SK-N-SH (cell line): Measurements from ENCODE around the gene LRRC17. TPM values are rescaled to one million over a fixed set of nuclear protein-coding genes. Genes with fewer than 3 reads are reported as not detected.

ENCODE experiments used
- CHD2 ChIP-seq: fragments of 150-350 bp; IDR thresholded peaks from 2 replicates; pipeline ENCODE4 v1.6.1; 2018; ENCODE audit warnings: low read length; ENCODE audit not compliant: partially characterized antibody
- EP300 ChIP-seq, 2 experiments: IDR thresholded peaks; 2 replicates each; pipeline versions ENCODE4 v1.4.0 to v1.6.1; 2012; ENCODE audit warnings: borderline replicate concordance in 1 of 2, low read depth in 1 of 2, low read length in 1 of 2
- EZH2phosphoT487 ChIP-seq: fragments of 200-600 bp; sonication (generic); IDR thresholded peaks from 2 replicates; pipeline ENCODE4 v1.6.1; 2017; ENCODE audit warnings: low read depth, mixed run types, mild to moderate bottlenecking, antibody characterized with exemption, moderate library complexity, borderline replicate concordance
- FOSL2 ChIP-seq: IDR thresholded peaks from 2 replicates; pipeline ENCODE4 v1.4.0; 2012; ENCODE audit warnings: low read depth, mild to moderate bottlenecking, moderate library complexity, borderline replicate concordance
- FOXJ3 ChIP-seq: sonication (generic); formaldehyde crosslinking; IDR thresholded peaks from 2 replicates; pipeline ENCODE4 v1.5.1; 2020; ENCODE audit warnings: mild to moderate bottlenecking, missing genetic modification reagents
- FOXM1 ChIP-seq: IDR thresholded peaks from 2 replicates; pipeline ENCODE4 v1.4.0; 2012; ENCODE audit warnings: low read depth, mild to moderate bottlenecking
- JUND ChIP-seq: IDR thresholded peaks from 2 replicates; pipeline ENCODE4 v1.4.0; 2012
- MEF2A ChIP-seq: IDR thresholded peaks from 2 replicates; pipeline ENCODE4 v1.4.0; 2012; ENCODE audit warnings: low read depth, borderline replicate concordance
- MXI1 ChIP-seq: IDR thresholded peaks from 2 replicates; pipeline ENCODE4 v1.6.1; 2012; ENCODE audit warnings: mild to moderate bottlenecking, low read depth, low read length, improper control_type of control experiment
- POLR2AphosphoS5 ChIP-seq: IDR thresholded peaks from 2 replicates; pipeline ENCODE4 v1.6.1; 2012; ENCODE audit warnings: low read depth, low read length
- RAD21 ChIP-seq: IDR thresholded peaks from 2 replicates; pipeline ENCODE4 v1.6.1; 2012; ENCODE audit warnings: mild to moderate bottlenecking, low read length
- RCOR1 ChIP-seq: fragments of 150-350 bp; IDR thresholded peaks from 2 replicates; pipeline ENCODE4 v1.6.1; 2017; ENCODE audit warnings: antibody characterized with exemption, low read length
- RFX5 ChIP-seq: IDR thresholded peaks from 2 replicates; pipeline ENCODE4 v1.6.1; 2012; ENCODE audit warnings: mild to moderate bottlenecking, improper control_type of control experiment, low read length
- RXRA ChIP-seq: IDR thresholded peaks from 2 replicates; pipeline ENCODE4 v1.4.0; 2012; ENCODE audit warnings: low read depth, mild to moderate bottlenecking, borderline replicate concordance
- SMC3 ChIP-seq: IDR thresholded peaks from 2 replicates; pipeline ENCODE4 v1.6.1; 2012; ENCODE audit warnings: low read depth, low read length, improper control_type of control experiment
- TCF12 ChIP-seq: IDR thresholded peaks from 2 replicates; pipeline ENCODE4 v1.4.0; 2012
- YY1 ChIP-seq: IDR thresholded peaks from 2 replicates; pipeline ENCODE4 v1.4.0; 2012; ENCODE audit warnings: low read depth, mild to moderate bottlenecking
- polyA plus RNA-seq, 3 experiments: library from polyadenylated mRNA; depleted of rRNA; stranded (reverse); fragments of >200 nt; gene quantifications; 2 replicates each; pipeline ENCODE4 v1.2.3, GENCODE V29; 2012
- TF ChIP-seq, protein P1 (sequence below): IDR thresholded peaks from 2 replicates; pipeline ENCODE4 v1.4.0; 2012; ENCODE audit warnings: low read depth, borderline replicate concordance
- TF ChIP-seq, protein P2 (sequence below): fragments of 200-600 bp; sonication (generic); IDR thresholded peaks from 2 replicates; pipeline ENCODE4 v1.6.1; 2017; ENCODE audit warnings: antibody characterized with exemption, mild to moderate bottlenecking, moderate library complexity
- TF ChIP-seq, protein P3 (sequence below): IDR thresholded peaks from 2 replicates; pipeline ENCODE4; 2012

LRRC17 gene
- polyA plus RNA-seq, 1 of the 3 experiments (the other 2 are of a cell fraction), result 101 TPM

DNA sequence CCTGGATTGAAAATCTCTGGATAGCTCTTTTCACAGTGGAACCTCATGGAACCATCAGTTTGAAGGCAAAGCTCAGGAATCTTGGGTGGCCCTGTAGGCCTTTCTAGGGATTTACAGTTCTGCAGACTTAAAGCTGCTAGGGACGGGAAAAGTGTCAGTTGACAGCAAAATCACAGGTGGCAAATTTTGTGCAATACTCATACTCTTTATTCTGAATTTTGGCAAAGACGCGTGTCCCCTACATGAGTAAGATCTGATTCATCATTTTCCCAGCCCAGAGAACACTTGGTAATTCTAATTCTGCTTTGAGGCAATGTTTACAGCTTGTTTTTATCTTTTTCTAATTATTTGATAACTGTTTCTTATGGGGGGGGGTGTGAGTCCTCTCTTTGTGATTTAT, 3.6 kb downstream of the LRRC17 start (continued):
- TF ChIP-seq, protein P1, sequence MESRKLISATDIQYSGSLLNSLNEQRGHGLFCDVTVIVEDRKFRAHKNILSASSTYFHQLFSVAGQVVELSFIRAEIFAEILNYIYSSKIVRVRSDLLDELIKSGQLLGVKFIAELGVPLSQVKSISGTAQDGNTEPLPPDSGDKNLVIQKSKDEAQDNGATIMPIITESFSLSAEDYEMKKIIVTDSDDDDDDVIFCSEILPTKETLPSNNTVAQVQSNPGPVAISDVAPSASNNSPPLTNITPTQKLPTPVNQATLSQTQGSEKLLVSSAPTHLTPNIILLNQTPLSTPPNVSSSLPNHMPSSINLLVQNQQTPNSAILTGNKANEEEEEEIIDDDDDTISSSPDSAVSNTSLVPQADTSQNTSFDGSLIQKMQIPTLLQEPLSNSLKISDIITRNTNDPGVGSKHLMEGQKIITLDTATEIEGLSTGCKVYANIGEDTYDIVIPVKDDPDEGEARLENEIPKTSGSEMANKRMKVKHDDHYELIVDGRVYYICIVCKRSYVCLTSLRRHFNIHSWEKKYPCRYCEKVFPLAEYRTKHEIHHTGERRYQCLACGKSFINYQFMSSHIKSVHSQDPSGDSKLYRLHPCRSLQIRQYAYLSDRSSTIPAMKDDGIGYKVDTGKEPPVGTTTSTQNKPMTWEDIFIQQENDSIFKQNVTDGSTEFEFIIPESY, result no peak
- TF ChIP-seq MEF2A (no peak), FOXM1 (peak; percentile 67; the same call in 1 of the 2 replicates), JUND (peak; percentile 83), CHD2 (no peak), RXRA (no peak), YY1 (no peak), RFX5 (no peak), TCF12 (peak; percentile 80), RAD21 (no peak), FOSL2 (peak; percentile 93), RCOR1 (no peak), MXI1 (no peak), EZH2phosphoT487 (no peak), SMC3 (0 out of 2 replicates have a peak, but pooled peaks have one; percentile 4), EP300 (IDR thresholded peaks at IDR 0.05; ENCODE audit: borderline replicate concordance in 1 of 2, low read depth in 1 of 2, low read length in 1 of 2) (peak in 1 of 2 experiments; percentile 72; a peak in 2 of 4 replicates), POLR2AphosphoS5 (no peak; the same call in 1 of the 2 replicates), FOXJ3 (CRISPR knock-in tag) (no peak)
- TF ChIP-seq, protein P2, sequence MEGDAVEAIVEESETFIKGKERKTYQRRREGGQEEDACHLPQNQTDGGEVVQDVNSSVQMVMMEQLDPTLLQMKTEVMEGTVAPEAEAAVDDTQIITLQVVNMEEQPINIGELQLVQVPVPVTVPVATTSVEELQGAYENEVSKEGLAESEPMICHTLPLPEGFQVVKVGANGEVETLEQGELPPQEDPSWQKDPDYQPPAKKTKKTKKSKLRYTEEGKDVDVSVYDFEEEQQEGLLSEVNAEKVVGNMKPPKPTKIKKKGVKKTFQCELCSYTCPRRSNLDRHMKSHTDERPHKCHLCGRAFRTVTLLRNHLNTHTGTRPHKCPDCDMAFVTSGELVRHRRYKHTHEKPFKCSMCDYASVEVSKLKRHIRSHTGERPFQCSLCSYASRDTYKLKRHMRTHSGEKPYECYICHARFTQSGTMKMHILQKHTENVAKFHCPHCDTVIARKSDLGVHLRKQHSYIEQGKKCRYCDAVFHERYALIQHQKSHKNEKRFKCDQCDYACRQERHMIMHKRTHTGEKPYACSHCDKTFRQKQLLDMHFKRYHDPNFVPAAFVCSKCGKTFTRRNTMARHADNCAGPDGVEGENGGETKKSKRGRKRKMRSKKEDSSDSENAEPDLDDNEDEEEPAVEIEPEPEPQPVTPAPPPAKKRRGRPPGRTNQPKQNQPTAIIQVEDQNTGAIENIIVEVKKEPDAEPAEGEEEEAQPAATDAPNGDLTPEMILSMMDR, result no peak
- TF ChIP-seq, protein P3, sequence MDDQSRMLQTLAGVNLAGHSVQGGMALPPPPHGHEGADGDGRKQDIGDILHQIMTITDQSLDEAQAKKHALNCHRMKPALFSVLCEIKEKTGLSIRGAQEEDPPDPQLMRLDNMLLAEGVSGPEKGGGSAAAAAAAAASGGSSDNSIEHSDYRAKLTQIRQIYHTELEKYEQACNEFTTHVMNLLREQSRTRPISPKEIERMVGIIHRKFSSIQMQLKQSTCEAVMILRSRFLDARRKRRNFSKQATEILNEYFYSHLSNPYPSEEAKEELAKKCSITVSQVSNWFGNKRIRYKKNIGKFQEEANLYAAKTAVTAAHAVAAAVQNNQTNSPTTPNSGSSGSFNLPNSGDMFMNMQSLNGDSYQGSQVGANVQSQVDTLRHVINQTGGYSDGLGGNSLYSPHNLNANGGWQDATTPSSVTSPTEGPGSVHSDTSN, result peak; percentile 64
